NCI-H1092 (cell line): ENCODE data around the gene ZNF148.
"Not testable (repeated sequence)": the region's sequence is repeated elsewhere in the genome, so short reads cannot be mapped to it uniquely, and the experiment has no call there.

ENCODE experiments used
- DNase-seq: peaks from one replicate; lab custom pipeline; 2025; lab: John Stamatoyannopoulos, UW

Gene ZNF148

GRCh38 chr3:125374996-125375941, at the start of gene ZNF148:
Gene ZNF148 (minus strand): TSS chr3:125375325. CDS start chr3:125313640, 61,685 bp downstream.
- peak; percentile 86 for DNase-seq

- no peak for DNase-seq
Measured at GRCh38 chr3:125418306-125418705, 43.2 kb upstream of the ZNF148 start.

GRCh38 chr3:125416235-125416634, 41.1 kb upstream of the ZNF148 start:
- DNase-seq: no peak

GRCh38 chr3:125414669-125415068, 39.5 kb upstream of the ZNF148 start:
- no peak for DNase-seq

- DNase-seq: no peak
Measured at GRCh38 chr3:125410922-125411321, 35.8 kb upstream of the ZNF148 start.

GRCh38 chr3:125406070-125406469, 30.9 kb upstream of the ZNF148 start:
- DNase-seq: no peak

GRCh38 chr3:125405515-125405914, 30.4 kb upstream of the ZNF148 start:
- DNase-seq: not testable (repeated sequence)

- DNase-seq: no peak
Measured at GRCh38 chr3:125403789-125404188, 28.7 kb upstream of the ZNF148 start.

GRCh38 chr3:125402639-125403038, 27.5 kb upstream of the ZNF148 start:
- no peak for DNase-seq

GRCh38 chr3:125401402-125401801, 26.3 kb upstream of the ZNF148 start:
- DNase-seq: no peak

- no peak for DNase-seq
Measured at GRCh38 chr3:125398952-125399351, 23.8 kb upstream of the ZNF148 start.

- no peak for DNase-seq
Measured at GRCh38 chr3:125395091-125395490, 20.0 kb upstream of the ZNF148 start.

GRCh38 chr3:125394406-125394805, 19.3 kb upstream of the ZNF148 start:
- DNase-seq: no peak

GRCh38 chr3:125389282-125389681, 14.2 kb upstream of the ZNF148 start:
- DNase-seq: no peak

GRCh38 chr3:125388369-125388768, 13.2 kb upstream of the ZNF148 start:
- DNase-seq: not testable (repeated sequence)

- no peak for DNase-seq
Measured at GRCh38 chr3:125386811-125387210, 11.7 kb upstream of the ZNF148 start.

- DNase-seq: no peak
Measured at GRCh38 chr3:125383744-125384143, 8.6 kb upstream of the ZNF148 start.

GRCh38 chr3:125382298-125382697, 7.2 kb upstream of the ZNF148 start:
- no peak for DNase-seq

- no peak for DNase-seq
Measured at GRCh38 chr3:125381743-125382142, 6.6 kb upstream of the ZNF148 start.

- DNase-seq: no peak
Measured at GRCh38 chr3:125381314-125381713, 6.2 kb upstream of the ZNF148 start.

- DNase-seq: no peak
Measured at GRCh38 chr3:125379483-125379882, 4.4 kb upstream of the ZNF148 start.

- DNase-seq: no peak
Measured at GRCh38 chr3:125378762-125379161, 3.6 kb upstream of the ZNF148 start.

- DNase-seq: peak; percentile 21
Measured at GRCh38 chr3:125375950-125376679, 990 bp upstream of the ZNF148 start.
